Glomerular visceral epithelial cell (primary cell): ENCODE results near the gene DYNC1LI2.
A peak's percentile ranks its signal among the peaks of the same experiment; 100 is the strongest.
"Not testable (repeated sequence)": the region's sequence is repeated elsewhere in the genome, so short reads cannot be mapped to it uniquely, and the experiment has no call there.

Source experiments
- DNase-seq: peaks from one replicate; pipeline ENCODE4 v3.0.0-alpha.2; 2016; ENCODE audit errors: extremely low spot score

The DYNC1LI2 gene

DNA sequence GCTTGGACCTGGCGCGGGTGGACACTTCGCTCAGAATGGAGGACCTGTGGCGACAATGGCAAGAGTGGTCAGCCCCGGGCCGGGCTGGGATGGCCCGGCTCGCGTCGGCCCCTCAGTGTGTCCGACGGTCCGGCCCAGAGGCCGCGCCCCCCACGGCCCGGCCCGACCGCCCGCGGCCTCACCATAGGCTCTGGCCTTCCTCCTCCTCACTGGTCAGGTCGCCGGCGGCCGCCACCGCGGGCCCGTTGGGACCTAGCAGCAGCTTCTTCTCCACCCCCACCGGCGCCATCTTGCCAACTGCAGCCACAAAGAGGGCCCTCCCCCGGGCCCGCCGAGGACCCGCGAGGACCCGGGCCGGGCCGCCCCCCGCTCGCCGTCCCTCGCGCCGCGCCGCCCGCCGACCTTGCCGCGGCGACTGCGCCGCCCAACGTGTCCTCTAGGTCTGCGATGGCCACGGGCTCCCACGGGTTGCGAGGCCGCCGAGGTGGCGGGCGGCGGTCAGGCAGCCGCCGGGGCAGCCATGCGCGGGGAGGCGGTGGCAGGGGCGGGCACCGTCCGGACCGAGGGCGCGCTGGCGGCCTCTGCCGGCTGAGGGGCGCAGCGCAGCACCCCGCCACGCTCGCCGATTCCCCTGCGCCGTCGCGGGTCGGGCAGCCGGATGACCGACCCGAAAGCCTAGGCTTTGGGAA is at the start of gene DYNC1LI2:
Gene DYNC1LI2 (minus strand): TSS at position 307 of the 689 bp plus-strand sequence. CDS start 18 bp downstream, at position 289.
- peak; percentile 75 for DNase-seq

DNA sequence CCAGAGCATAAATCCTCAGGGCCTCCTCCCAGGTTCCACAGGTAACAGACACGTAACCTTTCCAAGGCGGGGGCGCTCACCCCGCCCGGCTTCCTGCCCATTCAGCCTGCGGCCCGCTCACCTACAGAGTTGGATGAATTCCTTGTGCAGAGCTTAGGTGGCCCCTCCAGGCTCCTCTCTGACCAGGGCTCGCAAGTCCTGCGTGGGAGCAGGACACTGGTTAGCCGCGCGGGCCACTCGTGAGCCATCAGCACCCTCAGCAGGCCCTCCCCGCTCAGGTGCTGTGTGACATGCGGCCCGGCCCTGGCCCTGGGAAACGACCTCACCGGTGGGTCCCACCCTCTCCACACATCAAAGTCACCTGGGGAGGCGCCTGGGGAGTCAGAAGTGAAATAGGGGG is 49.4 kb upstream of the DYNC1LI2 start:
- DNase-seq = no peak

DNA sequence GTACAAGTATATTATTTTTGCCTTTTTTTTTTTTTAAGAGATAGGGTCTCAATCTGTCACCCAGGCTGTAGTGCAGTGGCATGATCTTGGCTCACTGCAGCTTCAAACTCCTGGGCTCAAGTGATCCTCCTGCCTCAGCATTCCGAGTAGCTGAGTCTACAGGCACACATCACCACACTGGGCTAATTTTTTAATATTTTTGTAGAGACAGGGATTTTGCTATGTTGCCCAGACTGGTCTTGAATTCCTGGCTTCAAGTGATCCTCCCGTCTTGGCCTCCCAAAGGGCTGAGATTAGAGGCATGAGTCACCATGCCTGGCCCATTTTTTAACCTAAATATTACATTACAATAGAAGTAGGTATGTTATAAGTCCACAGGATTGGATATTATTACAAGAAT is 46.8 kb upstream of the DYNC1LI2 start:
- no peak for DNase-seq

DNA sequence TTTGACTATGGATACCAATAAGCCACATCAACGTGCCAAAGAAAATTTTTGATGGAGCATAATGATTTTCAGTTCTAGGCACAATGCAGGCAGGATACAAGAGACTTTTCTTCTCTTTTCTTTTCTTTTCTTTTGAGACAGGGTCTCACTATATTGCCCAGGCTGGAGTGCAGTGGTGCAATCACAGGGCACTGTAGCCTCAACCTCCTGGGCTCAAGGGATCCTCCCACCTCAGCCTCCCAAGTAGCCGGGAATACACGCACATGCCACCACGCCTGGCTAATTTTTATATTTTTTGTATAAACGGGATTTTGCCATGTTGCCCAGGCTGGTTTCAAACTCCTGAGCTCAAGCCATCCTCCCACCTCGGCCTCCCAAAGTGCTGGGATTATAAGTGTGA is 42.6 kb upstream of the DYNC1LI2 start:
- not testable (repeated sequence) for DNase-seq

DNA sequence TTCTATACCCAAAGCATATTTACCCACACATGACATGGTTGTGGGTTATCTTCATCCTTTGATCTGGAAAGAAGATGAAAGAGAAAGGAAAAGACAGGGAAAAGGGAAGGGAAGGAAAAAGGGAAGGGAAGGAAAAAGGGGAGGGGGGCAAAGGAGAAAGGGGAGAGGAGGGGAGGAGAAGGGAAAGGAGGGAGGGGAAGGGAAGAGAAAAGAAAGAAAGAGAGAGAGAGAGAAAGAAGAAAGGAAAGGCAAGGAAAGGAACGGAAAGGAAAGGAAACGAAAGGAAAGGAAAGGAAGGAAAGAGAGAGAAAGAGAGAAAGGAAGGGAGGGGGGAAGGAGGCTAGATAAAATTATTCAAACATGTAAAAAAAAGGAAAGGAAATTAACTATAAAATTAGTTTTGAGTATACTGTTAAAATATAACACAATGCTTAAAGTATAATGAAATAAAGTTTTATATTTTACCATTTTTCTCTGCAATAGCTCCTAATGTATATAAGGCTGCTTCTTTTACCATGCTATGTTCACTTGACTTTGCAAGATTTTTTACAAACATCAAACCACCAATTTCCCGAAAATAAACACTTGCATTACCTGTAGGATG is 38.8 kb upstream of the DYNC1LI2 start:
- no peak for DNase-seq

DNA sequence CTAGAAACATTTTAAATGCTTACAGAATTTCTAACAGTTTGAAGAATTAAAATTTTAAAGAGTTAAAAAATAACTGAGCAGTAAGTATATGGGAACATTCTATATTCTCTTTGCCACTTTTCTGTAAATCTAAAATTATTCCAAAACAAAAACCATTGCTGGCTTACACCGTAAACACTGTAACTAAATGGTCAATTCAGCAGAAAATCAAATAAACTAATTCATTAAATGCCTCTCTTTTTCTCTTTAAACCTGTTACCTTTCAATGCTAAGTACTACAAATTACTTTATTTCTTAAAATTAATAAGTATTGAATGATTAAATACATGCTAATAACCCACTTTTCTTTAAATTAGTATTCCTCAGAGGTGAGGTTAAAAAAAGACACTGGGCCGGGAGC is 36.0 kb upstream of the DYNC1LI2 start:
- DNase-seq = no peak

DNA sequence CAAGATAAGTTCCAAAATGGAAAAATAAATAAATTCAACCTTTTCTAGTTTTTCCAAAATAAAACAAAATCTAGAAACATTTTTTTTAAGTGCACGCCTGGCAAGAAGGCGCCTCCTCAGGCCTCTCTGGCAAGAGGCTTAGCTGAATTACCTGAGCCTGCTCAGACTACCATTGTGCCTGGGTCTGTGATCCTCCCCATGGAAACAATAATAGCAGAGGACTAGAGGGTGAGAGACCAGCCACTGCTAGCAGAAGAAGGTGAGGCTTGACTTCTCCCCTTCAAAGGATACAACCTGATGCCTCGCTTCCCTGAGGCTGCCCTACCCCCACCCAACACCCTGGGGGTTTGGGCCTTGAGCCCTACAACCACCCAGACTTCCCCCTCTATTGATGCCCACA is 35.1 kb upstream of the DYNC1LI2 start:
- no peak for DNase-seq

DNA sequence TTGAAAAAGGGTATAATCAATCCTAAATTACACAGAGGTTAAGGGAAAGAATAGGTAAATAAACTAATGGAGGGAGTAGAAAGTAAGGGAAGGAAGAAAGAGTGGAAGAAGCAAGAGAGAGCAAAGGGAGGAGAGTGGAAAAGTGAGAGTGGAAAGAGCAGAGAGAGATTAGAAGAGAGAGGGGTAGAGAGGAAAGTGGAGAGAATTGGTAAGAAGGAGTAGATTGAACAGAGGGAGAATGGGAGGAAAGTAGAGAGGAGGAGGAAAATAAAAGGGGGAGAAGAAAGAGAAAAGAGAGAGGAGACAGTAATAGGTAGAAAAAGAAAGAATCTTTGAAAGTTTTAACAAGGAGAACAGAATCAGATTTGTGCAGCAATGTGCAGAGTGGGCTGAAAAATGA is 25.0 kb upstream of the DYNC1LI2 start:
- DNase-seq = no peak

DNA sequence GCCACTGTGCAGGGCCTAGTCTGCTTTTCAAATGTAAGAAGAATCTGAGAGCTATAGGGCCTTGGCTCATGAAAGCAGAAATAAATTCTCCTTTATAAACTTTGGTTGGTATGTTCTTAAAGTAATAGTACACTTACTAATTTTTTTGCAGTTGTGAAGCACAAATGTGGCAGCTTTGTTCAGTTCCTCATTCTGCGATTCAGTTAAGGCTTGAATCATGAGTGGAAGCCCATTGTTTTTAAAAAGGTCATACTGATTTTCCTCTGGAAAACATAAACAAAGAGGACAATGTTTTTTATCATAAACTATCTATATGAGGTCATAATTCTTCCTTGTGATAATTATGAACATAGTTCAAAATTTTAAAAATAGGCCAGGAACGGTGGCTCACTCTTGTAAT is 23.6 kb upstream of the DYNC1LI2 start:
- DNase-seq = no peak

DNA sequence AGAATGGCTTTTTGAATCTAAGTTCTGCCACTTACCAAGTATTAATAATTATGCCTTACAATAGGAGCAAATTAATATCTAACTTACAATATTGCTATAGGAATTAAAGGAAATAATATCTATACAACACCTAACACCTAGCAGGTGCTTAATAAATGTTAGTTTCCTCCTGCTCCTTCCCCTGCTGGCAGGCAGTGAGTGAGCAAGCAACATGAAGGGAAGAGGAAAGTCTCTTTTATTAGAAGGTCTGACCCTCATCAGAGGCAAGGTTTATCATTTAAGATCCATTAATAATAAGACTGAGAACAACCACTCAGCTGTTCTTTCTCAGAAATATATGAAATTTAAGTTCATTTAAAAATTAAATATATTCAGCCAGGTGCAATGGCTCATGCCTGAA is 6.7 kb upstream of the DYNC1LI2 start:
- DNase-seq = no peak

DNA sequence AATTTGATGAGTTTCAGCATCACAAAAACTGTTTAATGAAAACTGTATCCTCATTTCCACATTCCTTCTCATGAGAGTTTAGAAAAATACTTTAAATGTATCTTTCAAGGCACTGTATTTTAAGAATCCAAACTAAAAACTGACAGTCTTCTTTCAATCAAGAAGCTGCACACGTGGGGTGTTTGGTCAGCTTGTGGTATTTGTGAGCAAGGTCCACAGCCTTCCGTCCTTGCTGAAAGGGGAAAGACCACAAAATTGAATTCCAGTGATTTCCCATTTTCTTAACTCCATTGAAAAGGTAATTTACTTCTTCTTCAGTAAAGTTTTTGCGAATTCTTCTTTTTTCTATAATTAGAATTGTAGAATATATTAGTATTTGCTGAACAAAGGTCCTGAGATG is 3.4 kb upstream of the DYNC1LI2 start:
- no peak for DNase-seq

DNA sequence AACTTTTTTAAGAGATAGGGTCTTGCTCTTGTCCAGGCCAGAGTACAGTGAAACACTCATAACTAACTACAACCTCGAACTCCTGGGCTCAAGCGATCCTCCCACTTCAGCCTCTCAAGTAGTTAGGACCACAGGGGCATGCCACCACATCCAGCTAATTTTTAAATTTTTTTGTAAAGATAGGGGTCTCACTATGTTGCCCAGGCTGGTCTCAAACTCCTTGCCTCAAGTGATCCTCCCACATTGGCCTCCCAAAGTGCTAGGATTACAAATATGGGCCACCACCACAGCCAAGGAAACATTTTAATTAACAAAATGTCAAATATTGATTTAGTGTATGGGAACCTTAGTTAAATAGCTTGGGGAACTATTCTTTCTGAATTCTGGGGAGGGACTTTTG is 2.8 kb upstream of the DYNC1LI2 start:
- no peak for DNase-seq

DNA sequence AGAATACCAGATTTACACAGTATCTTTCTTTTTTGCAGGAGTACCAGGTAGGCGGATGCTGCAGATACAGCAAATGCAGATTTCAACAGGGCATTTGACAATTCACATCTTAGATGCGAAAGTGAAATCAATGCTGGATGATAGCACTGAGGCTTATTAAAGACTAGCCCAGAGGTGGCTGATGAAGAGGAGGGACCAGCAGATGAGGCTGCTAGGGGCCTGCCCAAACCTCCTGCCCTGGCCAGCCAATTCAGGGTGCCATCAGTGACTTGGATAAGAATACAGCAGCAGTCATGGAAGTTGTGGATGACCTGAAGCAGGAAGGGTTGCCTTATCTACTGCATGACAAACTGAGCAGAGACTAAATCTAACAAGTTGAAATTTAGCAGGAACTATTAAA is 1.5 kb upstream of the DYNC1LI2 start:
- no peak for DNase-seq

DNA sequence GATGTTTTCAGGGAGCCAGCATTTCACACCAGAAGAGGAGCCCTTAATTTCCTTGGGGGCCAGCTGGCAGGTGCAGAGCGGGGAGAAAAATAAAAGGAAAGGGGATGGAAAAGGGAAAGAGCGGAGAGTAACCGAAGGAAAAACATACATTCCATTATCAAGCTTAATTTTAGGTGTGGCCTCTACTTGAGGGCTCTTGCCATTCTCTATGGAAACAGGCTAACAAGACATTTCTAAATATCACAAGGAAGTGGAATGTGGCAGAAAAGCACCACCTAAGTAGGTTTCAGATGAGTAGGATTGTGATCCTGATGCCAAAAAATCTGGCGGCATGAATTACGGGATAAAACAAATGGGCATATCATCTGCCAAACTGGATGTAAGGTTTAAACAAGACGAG is 970 bp upstream of the DYNC1LI2 start:
- no peak for DNase-seq

DNA sequence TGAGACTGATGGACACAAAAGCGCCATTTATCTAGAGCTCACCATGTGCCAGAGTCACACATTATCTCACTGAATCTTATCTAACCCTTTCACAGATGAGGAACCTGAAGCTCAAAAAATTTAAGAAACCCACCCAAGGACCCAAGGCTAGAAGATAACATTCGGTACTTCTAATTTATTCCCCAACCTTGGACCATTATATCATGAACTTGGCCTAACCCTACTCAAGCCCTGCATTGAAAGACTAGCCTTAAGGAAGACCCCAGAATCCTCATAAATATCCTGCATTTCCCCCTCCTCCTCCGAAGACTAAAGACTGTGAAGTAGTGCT is 548 bp upstream of the DYNC1LI2 start:
- DNase-seq = no peak

DNA sequence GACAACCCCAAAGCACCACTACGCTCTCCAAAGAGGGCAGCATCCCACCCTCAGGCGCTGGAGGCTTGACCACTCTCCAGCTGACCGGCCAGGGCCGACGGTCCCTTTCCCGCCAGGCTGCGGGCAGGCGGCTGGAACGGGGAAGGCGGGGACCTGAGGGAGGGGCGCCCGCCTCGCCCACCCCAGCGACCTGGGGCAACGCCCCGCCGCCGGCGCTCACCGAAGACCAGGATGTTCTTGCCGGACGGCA is 431 bp downstream of the DYNC1LI2 start:
- DNase-seq = peak; percentile 27

DNA sequence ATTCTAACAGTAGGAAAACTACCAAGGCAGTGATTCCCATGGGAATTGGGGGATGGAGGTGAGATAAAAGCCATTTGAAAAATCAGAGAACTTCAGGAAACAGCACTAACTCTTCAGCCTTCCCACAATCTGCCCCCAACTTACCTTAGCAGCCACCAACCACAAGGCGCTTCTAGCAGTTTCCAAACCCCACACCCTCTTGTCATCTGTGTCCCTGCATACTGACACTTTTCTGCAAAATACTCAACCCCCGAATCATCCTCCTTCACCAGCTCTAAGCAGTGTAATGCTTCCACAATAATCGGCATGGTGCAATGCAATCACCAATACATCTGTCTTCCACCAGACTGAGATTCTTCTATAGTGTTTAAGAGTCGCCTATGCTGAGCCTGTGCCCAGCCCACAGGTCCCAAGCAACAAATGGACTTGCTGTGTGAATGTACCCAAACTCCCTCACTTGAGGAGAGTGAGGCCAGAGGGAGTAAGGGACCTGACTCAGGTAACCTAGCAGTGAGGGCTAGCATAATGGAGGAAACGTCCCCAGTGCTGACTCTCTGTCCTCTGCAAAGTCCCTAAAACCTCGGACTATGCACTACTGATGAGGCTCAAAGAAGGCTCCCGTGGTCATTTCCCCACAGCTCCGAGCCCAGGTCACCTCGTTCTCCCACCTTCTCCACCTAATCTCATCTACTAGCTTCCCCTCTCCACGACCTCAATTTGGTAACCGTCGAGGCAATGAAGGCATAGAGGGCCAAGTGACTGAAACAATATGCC is 943 bp downstream of the DYNC1LI2 start:
- no peak for DNase-seq

DNA sequence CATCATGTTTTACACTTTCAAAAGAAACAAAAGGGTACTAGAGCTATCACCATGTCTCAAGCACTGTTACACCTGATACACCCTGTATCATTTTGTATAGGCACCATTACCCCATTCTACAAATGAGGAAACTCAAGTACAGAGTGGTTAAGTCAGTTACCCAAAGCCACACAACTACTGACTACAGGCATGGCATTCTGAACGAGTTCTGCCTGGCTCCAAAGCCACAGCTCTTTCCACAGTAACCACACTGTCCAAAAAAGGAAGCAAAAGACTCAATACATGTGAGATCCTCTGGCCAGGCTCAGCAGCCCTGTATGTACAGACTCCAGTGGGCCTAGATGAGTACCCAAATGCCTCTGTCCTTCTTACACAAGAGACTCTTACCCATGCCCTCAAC is 4.7 kb downstream of the DYNC1LI2 start:
- peak; percentile 31 for DNase-seq

DNA sequence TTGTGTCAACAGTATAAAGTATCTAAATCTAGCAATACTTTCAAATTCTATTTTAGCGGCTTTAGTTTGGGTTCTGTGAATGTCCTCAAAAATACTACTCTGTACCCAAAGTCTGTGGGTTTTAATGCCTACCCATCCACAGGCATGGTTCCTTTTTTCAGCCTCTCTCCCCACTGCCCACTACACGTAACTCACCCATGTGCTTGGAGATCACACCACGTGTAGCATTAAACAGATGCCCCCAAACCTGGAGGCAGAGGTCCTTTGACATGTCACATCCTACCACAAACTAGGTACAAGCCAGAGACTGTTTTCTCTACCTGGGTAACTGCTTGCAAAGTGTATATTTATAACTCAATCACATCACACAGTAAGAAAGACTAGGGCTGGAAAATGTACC is 5.4 kb downstream of the DYNC1LI2 start:
- DNase-seq = no peak

DNA sequence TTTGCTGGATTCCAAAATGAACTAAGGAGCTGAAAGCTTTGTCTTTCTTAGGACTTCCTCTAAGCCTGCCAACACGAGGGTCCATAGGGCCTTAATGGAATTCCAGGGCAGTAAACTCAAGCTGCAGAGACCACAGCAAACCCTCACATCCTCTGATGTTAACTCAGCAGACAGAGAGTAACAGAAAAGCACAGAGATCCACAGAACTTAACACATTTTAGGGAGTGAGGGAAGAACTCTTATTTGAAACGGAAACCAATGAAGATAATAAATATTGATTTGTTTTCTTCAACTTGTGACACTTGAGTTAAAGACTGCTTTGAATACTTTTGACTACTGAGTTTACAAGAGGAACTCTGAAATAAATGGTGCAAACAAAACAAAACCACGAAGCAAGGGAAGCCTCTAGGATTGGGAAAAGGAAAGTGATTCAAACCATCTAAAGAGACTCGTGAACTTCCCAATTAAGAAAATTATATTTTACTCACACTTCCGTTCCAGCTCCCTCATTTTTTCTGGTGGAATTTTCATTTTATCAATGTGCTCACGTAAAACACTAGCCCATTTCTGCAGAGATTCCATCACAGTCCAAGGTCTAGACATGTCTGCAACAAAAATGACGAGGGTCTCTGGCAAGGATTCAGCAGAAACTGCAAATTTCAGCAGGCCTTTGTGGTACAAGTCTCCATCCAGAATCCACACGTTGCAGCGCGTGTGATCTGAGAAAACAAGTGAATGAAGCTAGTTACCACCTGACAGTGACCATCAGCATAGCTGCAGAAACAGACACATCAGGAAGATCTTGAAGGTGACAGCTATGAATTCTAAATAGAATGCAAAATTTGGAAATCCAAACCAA is 9.2 kb downstream of the DYNC1LI2 start:
- DNase-seq = peak; percentile 40

DNA sequence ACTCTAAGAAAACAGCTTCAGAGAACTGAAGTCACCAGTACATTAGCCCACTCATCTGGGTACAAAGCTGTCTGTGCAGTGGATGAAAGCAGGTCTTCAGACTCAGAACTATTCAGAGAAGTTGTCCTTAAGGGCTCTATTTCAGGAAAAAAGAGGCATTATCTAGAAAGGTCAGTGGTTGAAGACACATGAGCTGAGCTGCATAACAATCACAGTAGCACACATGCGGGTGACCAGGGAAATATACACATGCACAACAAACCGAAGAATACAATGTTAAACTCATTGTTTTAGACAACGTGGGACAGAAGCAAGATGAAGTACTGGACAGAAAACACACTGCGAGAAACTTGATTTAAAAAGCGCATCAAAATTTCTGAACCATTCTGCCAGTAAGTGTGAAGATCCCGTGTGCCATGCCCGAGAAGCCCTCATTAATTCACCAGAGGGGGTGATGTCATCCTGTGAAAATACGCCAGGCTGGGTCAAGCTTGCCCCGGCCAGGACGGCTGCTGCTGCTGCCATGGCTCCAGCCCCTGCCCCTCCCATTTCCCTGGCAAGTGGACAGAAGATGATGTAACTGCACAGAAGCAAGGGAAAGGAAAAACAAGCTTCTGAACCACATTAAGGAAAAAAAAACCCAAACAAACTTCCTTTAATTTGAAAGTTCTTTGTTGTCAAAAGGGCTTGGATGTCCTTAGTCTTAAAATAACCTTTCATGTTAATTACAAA is 10.1 kb downstream of the DYNC1LI2 start:
- peak; percentile 89 for DNase-seq

DNA sequence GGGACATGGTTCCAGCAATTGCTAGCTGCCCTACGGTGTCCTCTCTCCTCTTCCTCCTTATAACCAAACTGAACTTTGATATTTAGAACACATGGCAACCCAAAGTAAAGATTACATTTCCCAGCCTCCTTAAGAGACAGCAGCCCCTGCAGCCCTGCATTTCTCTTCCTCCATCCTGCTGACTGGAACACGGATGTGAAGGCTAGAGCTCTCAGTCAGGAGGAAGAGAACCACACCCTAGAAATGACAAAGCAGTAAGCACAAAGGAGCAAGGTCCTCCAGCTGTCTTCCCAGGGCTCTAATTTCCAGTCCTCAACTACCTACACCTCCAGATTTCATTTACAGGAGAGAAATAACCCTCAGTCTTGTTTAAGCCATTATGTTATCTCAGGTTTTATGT is 10.9 kb downstream of the DYNC1LI2 start:
- DNase-seq = no peak
